GM18907 (cell line): Measurements from ENCODE around the gene MCOLN1.

Experiments used
- ATAC-seq: cut with Tn5 transposase; IDR thresholded peaks from one replicate; pipeline ENCODE4 v1.9.1; 2021; ENCODE audit warnings: mild to moderate bottlenecking, moderate library complexity; ENCODE audit not compliant: unreplicated experiment

Gene MCOLN1

GRCh38 chr19:7541828-7542443, 19.5 kb downstream of the MCOLN1 start:
- ATAC-seq, result no peak

GRCh38 chr19:7542556-7543348, 20.3 kb downstream of the MCOLN1 start:
- no peak for ATAC-seq

- no peak for ATAC-seq
Measured at GRCh38 chr19:7544626-7545025, 22.2 kb downstream of the MCOLN1 start.

GRCh38 chr19:7545300-7545699, 22.9 kb downstream of the MCOLN1 start:
- ATAC-seq, result no peak

DNA sequence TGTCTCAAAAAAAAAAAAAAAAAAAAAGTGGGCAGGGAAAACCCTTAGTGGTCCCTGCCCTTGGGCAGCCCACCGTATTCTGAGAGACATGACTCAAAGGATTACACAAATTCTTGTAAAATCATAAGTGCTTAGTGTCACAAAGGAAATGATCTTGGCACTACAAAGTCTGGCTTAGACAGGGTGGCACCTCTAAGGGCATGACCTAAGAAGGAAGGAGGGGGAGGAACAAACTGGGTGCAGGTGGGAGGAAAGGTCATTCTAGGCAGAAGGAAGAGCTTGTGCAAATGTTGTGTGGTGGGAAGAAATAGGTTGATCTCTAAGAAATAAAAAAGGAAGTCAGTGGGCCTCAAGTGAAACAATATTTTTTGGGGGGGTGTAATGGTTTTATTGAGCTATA, 23.5 kb downstream of the MCOLN1 start:
- ATAC-seq, result no peak

DNA sequence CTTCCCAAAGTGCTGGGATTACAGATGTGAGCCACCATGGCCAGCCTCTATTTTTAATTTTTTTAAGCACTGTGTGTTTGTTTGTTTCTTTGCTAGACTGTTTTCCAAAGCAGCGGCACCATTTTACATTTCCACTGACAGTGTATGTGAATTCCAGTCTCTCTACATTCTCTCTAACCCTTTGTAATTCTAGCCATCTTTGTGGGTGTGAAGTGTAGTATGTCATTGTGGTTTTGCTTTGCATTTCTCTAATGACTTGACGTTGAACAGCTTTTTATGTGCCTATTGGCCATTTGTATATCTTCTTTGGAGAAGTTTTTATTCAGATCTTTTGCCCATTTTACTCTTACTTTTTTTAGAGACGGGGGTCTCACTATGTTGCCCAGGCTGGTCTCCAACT, 24.7 kb downstream of the MCOLN1 start:
- no peak for ATAC-seq

DNA sequence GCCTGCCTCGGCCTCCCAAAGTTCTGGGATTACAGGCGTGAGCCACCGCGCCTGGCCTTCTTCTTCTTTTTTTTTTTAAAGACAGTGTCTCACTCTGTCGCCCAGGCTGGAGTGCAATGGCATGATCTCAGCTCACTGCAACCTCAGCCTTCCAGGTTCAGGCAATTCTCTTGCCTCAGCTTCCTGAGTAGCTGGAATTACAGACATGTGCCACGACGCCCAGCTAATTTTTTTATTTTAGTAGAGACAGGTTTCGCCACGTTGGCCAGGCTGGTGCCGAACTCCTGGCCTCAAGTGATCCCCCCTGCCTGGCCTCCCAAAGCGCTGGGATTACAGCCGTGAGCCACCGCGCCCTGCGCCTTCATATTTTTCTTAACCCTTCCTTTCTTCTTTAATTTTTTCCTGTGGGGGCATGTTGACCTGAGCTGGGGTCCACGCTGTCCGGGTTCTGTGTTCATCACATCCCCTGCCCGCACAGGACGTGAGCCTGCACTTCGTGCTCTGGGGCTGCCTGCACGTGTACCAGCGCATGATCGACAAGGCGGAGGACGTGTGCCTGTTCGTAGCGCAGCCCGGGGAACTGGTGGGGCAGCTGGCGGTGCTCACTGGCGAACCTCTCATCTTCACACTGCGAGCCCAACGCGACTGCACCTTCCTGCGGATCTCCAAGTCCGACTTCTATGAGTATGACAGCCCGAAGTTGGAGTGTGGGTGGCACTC, 27.2 kb downstream of the MCOLN1 start:
- ATAC-seq, result no peak

GRCh38 chr19:7550169-7550770, 27.8 kb downstream of the MCOLN1 start:
- ATAC-seq, result no peak

DNA sequence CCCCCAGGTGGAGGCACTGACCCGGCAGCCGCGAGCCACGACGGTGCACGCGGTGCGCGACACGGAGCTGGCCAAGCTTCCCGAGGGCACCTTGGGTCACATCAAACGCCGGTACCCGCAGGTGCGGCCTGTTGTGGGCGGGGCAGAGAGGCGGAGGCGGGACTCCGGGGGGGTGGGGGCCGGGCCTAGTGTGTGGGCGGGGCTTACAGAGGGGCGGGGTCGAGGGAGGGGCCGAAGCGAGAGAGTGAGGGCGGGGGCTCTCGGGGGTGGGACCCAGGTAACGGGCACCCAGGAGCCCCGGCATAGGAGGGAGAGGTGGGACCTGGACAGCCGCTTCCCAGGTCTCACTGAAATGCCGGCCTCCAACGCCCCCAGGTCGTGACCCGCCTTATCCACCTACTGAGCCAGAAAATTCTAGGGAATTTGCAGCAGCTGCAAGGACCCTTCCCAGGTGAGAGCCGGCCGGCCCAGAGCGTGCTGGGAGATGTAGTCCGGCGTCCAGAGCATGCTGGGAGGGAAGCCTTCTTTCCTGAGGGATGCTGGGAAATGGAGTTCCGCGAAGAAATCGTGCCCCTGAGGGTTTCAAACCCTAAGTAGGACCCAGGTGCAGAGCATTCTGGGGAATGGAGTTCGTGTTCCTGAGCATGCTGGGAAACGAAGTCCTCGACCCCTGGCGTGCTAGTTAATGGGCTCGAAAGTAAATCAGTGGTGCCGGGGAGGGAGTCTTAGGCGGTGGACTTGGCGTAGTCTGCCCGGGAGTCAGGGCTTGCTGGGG, 28.8 kb downstream of the MCOLN1 start:
- no peak for ATAC-seq

DNA sequence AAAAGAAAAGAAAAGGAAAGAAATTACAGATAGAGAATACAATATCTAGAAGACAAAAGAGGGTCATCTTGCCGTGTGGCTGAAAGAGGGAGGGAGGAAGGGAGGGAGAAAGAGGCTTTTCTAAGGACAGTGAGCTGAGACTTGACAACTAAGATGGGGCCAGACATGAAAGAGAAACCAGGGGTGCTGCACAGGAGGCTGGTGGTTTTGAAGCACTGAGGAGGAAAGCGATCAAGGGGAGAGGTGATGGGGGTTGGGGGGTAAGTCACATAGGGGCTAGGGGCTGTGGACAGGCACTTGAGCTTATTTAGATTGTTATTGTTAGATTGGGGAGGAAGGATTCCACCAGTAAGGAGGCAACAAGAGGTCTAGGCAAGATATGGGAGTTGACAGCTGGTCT, 30.4 kb downstream of the MCOLN1 start:
- no peak for ATAC-seq

DNA sequence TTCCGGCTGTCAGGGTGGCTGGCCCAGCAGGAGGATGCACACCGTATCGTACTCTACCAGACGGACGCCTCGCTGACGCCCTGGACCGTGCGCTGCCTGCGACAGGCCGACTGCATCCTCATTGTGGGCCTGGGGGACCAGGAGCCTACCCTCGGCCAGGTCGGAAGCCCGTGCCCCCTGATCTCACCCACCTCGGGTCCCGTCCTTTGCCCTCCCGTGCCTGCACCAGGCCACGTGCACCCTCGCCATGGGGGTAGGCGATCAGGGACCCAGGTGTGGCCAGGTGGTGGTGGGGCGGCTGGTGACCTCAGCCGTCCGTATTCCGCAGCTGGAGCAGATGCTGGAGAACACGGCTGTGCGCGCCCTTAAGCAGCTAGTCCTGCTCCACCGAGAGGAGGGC, 32.1 kb downstream of the MCOLN1 start:
- no peak for ATAC-seq

DNA sequence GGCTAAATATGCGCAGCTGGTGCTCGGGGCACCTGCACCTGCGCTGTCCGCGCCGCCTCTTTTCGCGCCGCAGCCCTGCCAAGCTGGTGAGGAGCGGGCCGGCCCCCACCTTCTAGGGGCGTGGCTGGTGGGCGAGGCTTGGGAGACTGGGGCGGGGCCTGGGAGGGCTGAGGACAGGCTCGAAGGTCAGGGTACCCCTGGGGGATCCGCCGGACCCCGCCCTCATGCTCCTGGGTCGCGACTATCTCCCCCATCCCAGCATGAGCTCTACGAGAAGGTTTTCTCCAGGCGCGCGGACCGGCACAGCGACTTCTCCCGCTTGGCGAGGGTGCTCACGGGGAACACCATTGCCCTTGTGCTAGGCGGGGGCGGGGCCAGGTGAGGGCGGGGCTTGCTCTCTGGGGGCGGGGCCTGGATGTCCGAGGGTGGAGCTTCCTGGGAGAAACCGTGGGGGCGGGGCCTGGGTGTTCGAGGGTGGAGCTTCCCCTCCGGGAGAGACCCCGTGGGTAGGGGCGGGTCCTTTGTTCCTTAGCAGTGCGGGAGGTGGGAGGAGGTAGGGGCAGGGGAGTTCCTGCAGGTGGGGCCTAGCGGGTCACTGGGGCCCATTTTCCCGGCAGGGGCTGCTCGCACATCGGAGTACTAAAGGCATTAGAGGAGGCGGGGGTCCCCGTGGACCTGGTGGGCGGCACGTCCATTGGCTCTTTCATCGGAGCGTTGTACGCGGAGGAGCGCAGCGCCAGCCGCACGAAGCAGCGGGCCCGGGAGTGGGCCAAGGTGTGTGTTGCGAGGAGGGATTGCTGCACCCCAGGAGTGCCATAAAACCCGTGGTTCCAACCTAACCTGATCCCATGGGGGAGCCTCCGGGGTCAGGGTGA, 32.8 kb downstream of the MCOLN1 start:
- ATAC-seq, result no peak

DNA sequence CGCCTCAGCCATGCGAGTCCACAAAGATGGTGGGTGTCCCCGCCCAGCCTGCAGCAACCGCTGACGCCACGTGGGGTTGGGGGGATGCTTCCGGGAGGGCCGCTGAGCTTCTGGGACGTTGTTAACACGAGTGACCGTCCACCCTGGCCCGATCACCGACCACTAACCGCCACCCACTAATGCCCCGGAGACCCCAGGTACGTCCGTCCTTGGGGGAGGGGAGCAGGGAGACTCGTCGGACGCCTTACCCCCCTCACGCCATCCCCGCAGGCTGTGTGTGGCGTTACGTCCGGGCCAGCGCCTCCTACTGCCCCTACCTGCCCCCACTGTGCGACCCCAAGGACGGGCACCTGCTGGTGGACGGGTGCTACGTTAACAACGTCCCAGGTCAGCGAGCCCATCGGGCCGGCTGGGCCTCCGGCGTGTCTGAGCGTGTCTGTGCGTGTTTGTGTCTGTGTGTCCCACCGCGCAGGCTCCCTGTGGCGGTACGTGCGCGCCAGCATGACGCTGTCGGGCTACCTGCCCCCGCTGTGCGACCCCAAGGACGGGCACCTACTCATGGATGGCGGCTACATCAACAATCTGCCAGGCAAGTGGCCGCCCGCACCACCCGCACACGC, 34.4 kb downstream of the MCOLN1 start:
- no peak for ATAC-seq

DNA sequence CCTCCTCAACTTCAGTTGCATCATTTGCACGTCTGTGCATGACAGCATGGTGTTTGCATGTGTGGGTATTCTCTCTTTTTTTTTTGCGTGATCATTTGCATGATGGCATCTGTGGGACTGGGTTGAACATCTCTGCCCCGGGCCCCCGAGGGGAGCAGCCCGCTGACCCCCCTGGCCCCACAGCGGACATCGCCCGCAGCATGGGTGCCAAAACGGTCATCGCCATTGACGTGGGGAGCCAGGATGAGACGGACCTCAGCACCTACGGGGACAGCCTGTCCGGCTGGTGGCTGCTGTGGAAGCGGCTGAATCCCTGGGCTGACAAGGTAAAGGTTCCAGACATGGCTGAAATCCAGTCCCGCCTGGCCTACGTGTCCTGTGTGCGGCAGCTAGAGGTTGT, 36.2 kb downstream of the MCOLN1 start:
- ATAC-seq, result no peak

- ATAC-seq, result no peak
Measured at GRCh38 chr19:7559102-7559501, 36.7 kb downstream of the MCOLN1 start.

- no peak for ATAC-seq
Measured at GRCh38 chr19:7560255-7560654, 37.8 kb downstream of the MCOLN1 start.

DNA sequence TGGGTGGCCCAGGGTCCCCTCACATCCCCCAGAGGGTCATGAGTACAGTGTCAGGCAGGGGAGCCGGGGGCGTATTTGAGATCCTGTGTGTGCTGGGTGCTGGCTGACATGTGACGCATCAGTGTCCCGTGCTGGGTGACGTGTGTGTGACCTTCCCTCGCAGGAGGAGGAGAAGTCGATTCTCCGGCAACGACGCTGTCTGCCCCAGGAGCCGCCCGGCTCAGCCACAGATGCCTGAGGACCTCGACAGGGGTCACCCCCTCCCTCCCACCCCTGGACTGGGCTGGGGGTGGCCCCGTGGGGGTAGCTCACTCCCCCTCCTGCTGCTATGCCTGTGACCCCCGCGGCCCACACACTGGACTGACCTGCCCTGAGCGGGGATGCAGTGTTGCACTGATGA, 38.9 kb downstream of the MCOLN1 start:
- no peak for ATAC-seq

DNA sequence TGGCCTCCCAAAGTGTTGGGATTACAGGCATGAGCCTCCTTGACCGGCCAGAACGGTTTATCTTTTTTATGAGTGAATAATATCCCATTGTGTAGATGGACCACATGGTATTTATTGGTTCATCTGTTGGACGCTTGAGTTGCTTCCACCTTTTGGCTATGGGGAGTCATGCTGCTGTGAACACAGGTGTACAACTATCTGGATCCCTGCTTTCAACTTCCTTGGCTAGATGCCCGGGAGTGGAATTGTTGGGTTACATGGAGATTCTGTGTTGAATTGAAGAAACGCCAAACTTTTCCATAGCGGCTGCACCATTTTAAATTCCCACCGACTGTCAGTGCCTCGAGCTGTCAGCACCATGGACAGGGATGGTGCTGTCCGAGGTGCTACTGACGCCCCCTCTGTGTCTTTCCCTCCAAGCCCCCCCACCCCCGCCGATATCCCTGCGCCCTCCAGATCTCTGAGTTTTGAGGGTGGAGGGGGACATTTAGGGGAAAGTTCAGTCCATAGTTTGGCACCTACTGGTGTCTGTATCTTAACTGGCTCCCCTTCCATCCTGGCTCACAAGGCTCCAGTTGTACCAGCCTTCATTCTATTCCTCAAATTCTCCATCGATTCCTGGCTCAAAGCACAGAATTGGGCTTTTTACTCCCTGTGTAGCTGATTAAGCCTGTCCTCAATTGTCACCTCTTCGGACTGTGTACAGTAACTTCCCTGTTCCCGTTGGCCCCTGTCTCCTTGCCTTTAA, 40.4 kb downstream of the MCOLN1 start:
- ATAC-seq, result no peak

- no peak for ATAC-seq
Measured at GRCh38 chr19:7564866-7565265, 42.4 kb downstream of the MCOLN1 start.
